Esophagus (tissue), 2 donors: ENCODE measurements around the gene EHBP1L1. TPM values are rescaled to one million over a fixed set of nuclear protein-coding genes. Genes with fewer than 3 reads are reported as not detected.

Experiments
- H3K27ac ChIP-seq, 2 donors: one replicate each; pipeline ENCODE4 v1.5.1; 2013; ENCODE audit warnings: low read depth in 2 of 2, mild to moderate bottlenecking in 2 of 2, inconsistent platforms in 1 of 2, low read length in 1 of 2, moderate library complexity in 1 of 2
- H3K27me3 ChIP-seq, 2 donors: one replicate each; pipeline ENCODE4 v1.6.1; 2013; ENCODE audit warnings: low read length in 2 of 2, control low read depth in 1 of 2, mild to moderate bottlenecking in 1 of 2; ENCODE audit not compliant: insufficient read depth in 2 of 2, control insufficient read depth in 1 of 2
- H3K36me3 ChIP-seq, 2 donors: one replicate each; pipeline ENCODE4 v1.6.1; 2013; ENCODE audit warnings: low read length in 1 of 2; ENCODE audit not compliant: control insufficient read depth in 2 of 2, insufficient read depth in 2 of 2
- H3K4me1 ChIP-seq, 2 donors: one replicate each; pipeline ENCODE4 v1.6.1; 2013; ENCODE audit warnings: low read length in 1 of 2; ENCODE audit not compliant: control insufficient read depth in 2 of 2, insufficient read depth in 2 of 2
- H3K4me3 ChIP-seq, 2 donors: one replicate each; pipeline ENCODE4 v1.5.1; 2013; ENCODE audit warnings: low read length in 2 of 2, mild to moderate bottlenecking in 2 of 2, low read depth in 1 of 2, moderate library complexity in 1 of 2
- H3K9me3 ChIP-seq, 2 donors: one replicate each; pipeline ENCODE4 v1.6.1; 2013; ENCODE audit warnings: mild to moderate bottlenecking in 2 of 2, low read depth in 1 of 2, low read length in 1 of 2, moderate library complexity in 1 of 2; ENCODE audit not compliant: control insufficient read depth in 2 of 2, insufficient read depth in 1 of 2
- WGBS, 2 donors: extraction: QIAGEN DNeasy Blood & Tissue Kit; methylation state at CpG; one replicate each; pipeline ENCODE4 v1.1.7; 2013; 5-methylcytosine and 5-hydroxymethylcytosine counted together
- polyA plus RNA-seq, 2 donors: library from polyadenylated mRNA; stranded (reverse); fragments of 200-250 nt; gene quantifications; one replicate each; pipeline ENCODE4 v1.2.3, GENCODE V29; 2013
- donor health status: healthy with polysubstance abuse.
- donor health status: Bipolar disorder and iron deficiency.

Gene EHBP1L1
- polyA plus RNA-seq, 2 donors = 54.4 to 61.6 TPM

DNA sequence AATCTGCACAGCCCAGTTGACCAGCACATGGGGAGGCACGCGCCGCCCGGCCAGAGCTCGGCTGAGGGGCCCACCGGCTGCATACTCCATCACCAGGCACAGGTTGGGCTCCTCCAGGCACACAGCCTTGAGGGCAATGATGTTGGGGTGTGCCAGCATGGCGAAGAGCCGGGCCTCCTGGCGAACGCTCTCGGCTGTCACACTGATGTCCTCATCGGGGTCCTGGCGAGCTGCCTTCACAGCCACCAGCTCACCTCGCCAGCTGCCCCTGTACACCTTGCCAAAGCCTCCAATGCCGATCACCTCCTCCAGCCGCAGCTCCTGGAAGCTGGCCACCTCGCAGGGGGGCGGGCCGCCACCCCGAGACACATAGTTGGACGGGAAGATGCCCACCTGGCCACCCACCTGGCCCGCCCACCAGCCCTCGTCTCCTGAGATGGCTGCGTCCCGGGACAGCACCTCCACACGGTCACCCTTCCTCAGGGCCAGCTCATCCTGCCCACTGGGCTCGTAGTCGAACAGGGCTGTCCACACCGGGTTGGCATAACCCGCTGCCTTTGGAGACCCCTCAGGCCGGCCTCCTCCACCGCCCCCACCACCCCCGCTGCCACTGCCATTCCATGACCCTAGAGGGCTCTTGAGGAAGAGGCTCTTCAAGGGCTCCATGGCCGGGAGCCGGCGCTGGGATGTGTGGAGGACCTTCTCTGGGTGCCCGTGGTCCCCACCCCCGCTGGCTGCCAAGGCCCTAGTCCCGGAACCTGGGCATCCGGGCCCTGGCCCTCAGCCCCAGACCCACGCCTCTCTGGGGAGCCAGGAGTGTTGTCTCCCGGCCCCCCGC is 37.5 kb downstream of the EHBP1L1 start:
- peak overlapping the region; percentile 95 to 99 for H3K27ac ChIP-seq
- 13 to 16% methylated on average over 35 to 43 of the region's 43 CpGs for WGBS, 2 donors
- H3K9me3 ChIP-seq = no peaks in the 10 kb centered on the region
- peaks cover 0 to 13% of the 10 kb centered on the region in 2 donors for H3K36me3 ChIP-seq
- H3K27me3 ChIP-seq = no peaks in the 10 kb centered on the region
- peaks cover 11 to 26% of the 10 kb centered on the region in 2 donors for H3K4me1 ChIP-seq
- peak overlapping the region; percentile 70 for H3K4me3 ChIP-seq

DNA sequence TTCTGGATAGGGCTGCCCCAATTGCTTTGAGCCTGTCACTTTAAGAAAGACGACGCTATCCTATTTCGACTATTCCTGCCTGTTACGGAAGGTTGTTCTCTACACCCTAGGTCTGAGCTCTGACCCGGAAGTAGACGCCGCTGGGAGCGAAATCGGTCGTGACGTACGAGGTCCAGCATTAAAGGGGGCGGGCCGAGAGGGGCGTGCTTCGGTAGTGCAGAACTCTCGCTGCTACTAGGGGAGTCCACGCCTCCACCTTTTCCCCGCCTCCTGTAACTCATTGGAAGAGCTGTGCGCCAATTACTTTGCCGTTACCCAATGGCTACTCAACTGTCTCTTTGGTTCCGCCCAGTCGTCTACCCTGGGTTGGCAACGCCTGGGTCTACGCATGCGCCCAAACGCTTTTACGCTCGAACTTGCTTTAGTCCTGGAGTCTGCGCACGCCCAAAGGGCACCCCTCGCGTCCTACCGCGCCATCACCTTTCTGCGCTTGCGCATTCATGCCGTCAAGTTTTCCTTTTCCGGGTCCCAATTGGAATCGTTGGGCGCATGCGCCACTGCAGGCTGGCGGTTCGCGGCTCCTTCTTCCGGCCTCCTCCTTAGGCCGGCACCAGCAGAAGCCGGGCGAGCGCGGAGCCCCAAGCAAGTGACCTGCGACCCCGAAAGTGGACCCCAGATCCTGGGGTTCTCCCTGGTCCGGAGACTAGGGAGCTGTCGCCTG is 39.5 kb downstream of the EHBP1L1 start, which contains the start of gene PCNX3:
Gene PCNX3 (plus strand): TSS at position 548 of the 721 bp plus-strand sequence. CDS start 536 bp downstream, outside the sequence.
- H3K9me3 ChIP-seq = no peaks in the 10 kb centered on the region
- H3K36me3 ChIP-seq = peaks cover 0 to 30% of the 10 kb centered on the region in 2 donors
- peaks cover 11 to 22% of the 10 kb centered on the region in 2 donors for H3K4me1 ChIP-seq
- H3K27ac ChIP-seq = peak within 1 kb of the TSS; percentile 95 to 99
- H3K4me3 ChIP-seq = peak within 1 kb of the TSS; percentile 74 to 90
- WGBS, 2 donors = 0% methylated on average over 55 of the region's 55 CpGs
- H3K27me3 ChIP-seq = no peaks in the 10 kb centered on the region

DNA sequence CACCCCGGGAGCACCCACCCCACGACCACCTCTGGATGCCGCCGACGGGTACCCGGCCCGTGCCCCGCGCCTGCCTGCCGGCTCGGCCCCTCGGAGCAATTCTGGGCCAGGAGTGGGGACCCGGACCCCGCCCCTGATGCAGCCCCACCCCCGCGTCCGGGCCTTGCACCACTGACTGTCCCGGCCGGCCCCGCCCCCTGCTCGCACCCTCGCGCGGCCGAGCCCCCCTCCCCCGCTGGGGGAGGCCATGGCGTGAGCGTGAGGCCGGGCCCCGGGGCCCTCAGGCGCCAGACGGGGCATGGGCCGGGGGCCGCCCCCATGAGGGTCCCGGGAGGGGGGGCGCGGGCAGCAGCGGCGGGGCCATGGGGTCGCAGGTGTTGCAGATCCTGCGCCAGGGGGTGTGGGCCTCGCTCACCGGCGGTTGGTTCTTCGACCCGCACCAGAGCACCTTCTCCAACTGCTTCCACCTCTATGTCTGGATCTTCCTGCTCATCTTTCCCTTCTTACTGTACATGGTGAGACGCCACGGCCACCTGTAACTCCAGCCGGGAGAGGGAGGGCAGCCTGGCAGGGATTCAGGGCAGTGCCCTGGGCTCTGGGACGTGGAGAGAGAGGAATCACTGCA is 40.2 kb downstream of the EHBP1L1 start:
- H3K9me3 ChIP-seq = no peaks in the 10 kb centered on the region
- no peaks in the 10 kb centered on the region for H3K27me3 ChIP-seq
- H3K36me3 ChIP-seq = peaks cover under 1 to 37% of the 10 kb centered on the region in 2 donors
- 1% methylated on average over 32 to 50 of the region's 50 CpGs for WGBS, 2 donors
- peak overlapping the region; percentile 74 to 90 for H3K4me3 ChIP-seq
- peak overlapping the region; percentile 94 to 96 for H3K27ac ChIP-seq
- peaks cover 11 to 22% of the 10 kb centered on the region in 2 donors for H3K4me1 ChIP-seq

DNA sequence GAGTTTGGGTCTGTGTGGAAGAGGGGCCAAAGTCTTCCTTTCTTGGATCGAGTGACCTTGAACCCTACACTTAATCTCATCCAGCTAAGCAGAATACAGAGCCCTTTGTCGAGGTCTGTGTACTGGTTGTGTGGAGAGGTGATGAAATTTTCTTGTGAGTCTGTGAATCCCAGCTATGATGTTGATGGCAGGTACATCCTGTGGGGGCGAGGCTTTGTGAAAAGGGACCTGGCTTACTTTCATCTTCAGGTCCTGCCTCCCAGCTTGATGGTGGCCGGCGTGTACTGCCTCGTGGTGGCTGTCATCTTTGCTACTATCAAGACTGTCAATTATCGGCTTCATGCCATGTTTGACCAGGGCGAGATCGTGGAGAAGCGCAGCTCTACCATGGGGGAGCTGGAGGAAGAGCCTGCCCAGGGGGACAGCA is 40.7 kb downstream of the EHBP1L1 start:
- WGBS, 2 donors = 41 to 59% methylated on average over 10 of the region's 10 CpGs
- no peaks in the 10 kb centered on the region for H3K9me3 ChIP-seq
- peaks cover 11 to 22% of the 10 kb centered on the region in 2 donors for H3K4me1 ChIP-seq
- no peaks in the 10 kb centered on the region for H3K27me3 ChIP-seq
- peak overlapping the region; percentile 74 to 90 for H3K4me3 ChIP-seq
- peak overlapping the region; percentile 94 to 96 for H3K27ac ChIP-seq
- peaks cover 3 to 41% of the 10 kb centered on the region in 2 donors for H3K36me3 ChIP-seq

DNA sequence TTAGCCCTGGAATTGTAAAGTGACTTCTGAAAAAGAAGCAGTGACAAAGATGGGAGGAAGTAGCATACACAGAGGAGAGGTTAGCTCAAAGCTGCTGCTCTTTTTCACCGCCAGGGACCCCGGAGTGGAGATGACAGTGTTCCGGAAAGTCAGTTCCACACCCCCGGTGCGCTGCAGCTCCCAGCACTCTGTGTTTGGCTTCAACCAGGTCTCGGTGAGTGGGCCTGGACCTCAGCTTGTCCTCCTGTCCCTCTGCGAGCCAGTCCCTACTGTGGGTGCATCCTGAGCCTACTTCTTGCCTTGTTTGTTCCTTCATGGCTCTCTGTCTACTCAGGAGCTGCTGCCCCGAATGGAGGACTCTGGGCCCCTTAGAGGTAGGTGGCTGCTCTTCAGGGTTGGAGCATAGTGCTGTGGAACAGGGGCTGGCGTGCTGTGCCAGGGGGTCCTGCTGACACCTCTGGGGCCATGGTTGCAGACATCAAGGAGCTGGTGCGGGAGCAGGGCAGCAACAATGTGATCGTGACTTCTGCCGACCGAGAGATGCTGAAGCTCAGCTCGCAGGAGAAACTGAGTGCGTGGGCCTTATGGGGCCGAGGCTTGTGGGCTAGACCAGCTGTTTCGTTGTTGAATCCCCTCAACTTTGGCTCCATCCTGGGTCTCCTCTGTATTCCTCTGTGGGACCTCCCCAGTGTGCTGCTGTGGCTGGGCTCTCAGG is 41.4 kb downstream of the EHBP1L1 start:
- H3K27me3 ChIP-seq = no peaks in the 10 kb centered on the region
- H3K9me3 ChIP-seq = no peaks in the 10 kb centered on the region
- WGBS, 2 donors = 89 to 90% methylated on average over 17 of the region's 17 CpGs
- peaks cover 9 to 48% of the 10 kb centered on the region in 2 donors for H3K36me3 ChIP-seq
- peaks cover 8 to 16% of the 10 kb centered on the region in 2 donors for H3K4me1 ChIP-seq
- H3K4me3 ChIP-seq = no peak overlapping the region
- no peak overlapping the region for H3K27ac ChIP-seq

DNA sequence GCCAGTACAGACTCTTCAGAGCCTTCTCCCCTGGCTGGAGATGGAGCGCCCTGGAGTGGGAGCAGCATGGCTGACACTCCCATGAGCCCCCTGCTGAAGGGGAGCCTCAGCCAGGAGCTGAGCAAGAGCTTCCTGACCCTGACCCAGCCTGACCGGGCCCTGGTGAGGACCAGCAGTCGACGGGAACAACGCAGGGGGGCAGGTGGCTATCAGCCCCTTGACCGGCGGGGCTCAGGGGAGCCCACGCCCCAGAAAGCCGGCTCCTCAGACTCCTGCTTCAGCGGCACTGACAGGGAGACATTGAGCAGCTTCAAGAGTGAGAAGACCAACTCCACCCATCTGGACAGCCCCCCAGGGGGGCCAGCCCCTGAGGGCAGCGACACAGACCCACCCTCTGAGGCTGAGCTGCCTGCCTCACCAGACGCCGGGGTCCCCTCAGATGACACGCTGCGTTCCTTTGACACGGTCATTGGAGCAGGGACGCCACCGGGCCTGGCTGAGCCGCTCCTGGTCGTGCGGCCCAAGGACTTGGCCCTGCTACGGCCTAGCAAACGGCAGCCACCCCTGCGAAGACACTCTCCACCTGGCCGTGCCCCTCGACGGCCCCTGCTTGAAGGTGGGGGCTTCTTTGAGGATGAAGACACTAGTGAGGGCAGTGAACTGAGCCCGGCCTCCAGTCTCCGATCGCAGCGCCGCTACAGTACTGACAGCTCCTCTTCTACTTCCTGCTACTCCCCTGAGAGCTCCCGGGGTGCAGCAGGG is 42.3 kb downstream of the EHBP1L1 start:
- no peak overlapping the region for H3K27ac ChIP-seq
- H3K4me3 ChIP-seq = no peak overlapping the region
- no peaks in the 10 kb centered on the region for H3K27me3 ChIP-seq
- peaks cover 9 to 49% of the 10 kb centered on the region in 2 donors for H3K36me3 ChIP-seq
- no peaks in the 10 kb centered on the region for H3K9me3 ChIP-seq
- H3K4me1 ChIP-seq = peaks cover 1 to 7% of the 10 kb centered on the region in 2 donors
- WGBS, 2 donors = 94 to 95% methylated on average over 33 of the region's 33 CpGs

DNA sequence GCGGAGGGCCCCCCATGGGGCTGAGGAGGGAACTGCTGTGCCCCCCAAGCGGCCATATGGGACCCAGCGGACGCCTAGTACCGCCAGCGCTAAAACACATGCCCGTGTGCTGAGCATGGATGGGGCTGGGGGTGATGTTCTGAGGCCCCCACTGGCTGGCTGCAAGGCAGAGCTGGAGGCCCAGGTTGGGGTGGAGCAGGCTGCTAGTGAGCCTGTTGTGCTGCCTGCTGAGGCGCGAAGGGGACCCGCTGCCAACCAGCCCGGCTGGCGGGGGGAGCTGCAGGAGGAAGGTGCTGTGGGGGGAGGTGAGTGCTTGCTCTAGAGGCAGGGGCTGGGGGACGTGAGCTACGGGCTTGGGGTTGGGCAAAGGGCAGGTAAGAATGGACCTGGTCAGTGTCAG is 42.9 kb downstream of the EHBP1L1 start:
- WGBS, 2 donors = 90 to 91% methylated on average over 14 of the region's 14 CpGs
- Histone ChIP-seq H3K36me3 (peaks cover 9 to 53% of the 10 kb centered on the region in 2 donors), H3K4me1 (peaks cover 0 to 4% of the 10 kb centered on the region in 2 donors), H3K4me3 (no peak overlapping the region), H3K27me3 (no peaks in the 10 kb centered on the region), H3K9me3 (no peaks in the 10 kb centered on the region), H3K27ac (no peak overlapping the region)

DNA sequence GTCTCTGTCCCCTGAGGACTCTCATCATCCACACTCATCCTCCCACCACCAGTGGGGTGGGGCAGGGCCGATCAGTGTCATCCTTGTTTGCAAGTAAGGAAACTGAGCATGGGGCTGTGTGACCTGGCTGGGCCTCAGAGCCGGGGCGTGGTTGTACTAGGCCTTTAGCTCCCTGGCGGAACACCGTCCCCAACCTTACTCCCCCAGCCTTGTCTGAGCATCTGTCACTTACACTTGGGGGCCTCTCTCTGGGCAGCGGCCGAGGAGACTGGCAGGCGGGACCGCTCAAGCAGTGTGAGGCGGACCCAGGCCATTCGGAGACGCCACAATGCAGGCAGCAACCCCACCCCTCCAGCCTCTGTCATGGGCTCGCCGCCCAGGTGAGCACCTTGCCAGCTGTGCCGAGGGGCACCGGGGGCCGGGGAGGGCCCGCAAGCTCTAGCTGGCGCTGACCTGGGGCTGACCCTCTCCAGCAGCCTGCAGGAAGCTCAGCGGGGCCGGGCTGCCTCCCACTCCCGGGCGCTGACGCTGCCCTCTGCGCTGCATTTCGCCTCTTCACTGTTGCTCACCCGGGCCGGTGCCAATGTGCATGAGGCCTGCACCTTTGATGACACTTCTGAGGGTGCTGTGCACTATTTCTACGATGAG is 43.6 kb downstream of the EHBP1L1 start:
- Histone ChIP-seq H3K9me3 (no peaks in the 10 kb centered on the region), H3K4me3 (no peak overlapping the region), H3K4me1 (peaks cover 0 to 4% of the 10 kb centered on the region in 2 donors), H3K27ac (no peak overlapping the region), H3K36me3 (peaks cover 9 to 60% of the 10 kb centered on the region in 2 donors), H3K27me3 (no peaks in the 10 kb centered on the region)
- 91% methylated on average over 27 to 29 of the region's 29 CpGs for WGBS, 2 donors
